ENCODE data around the gene NTF3. TPM values are rescaled to one million over a fixed set of nuclear protein-coding genes. Genes with fewer than 3 reads are reported as not detected.

NTF3 gene
- total and polyA plus RNA-seq, 7 donors, result 0.16 to 0.62 (median 0.29) TPM

- no peak for ATAC-seq
- H3K27ac ChIP-seq, result no peak overlapping the region
- DNase-seq, result no peak
- H3K27me3 ChIP-seq (ENCODE audit: insufficient read depth in 3 of 3, low read length in 2 of 3), result peaks cover 0 to 2% (median 0%) of the 10 kb centered on the region in 3 donors
- H3K36me3 ChIP-seq (ENCODE audit: insufficient read depth in 1 of 2, low read depth in 1 of 2), result no peaks in the 10 kb centered on the region
- peaks cover 5% of the 10 kb centered on the region for H3K9me3 ChIP-seq
- no peaks in the 10 kb centered on the region for H3K4me1 ChIP-seq
- intact Hi-C loops (cut with DNase I), result no loop called here
- no peak overlapping the region for H3K4me3 ChIP-seq
- TF ChIP-seq CTCF (IDR thresholded peaks at IDR 0.05), result no peak
- WGBS, 3 donors, result 97 to 100% (median 100%) methylated on average over 1 of the region's 1 CpG
Measured at GRCh38 chr12:5416571-5416970, 15.3 kb upstream of the NTF3 start.

GRCh38 chr12:5417500-5417899, 14.4 kb upstream of the NTF3 start:
- no peak overlapping the region for H3K27ac ChIP-seq
- ATAC-seq (no peak), DNase-seq (no peak)
- TF ChIP-seq CTCF (IDR thresholded peaks at IDR 0.05), result no peak
- intact Hi-C loops (cut with DNase I), result no loop called here
- H3K4me1 ChIP-seq, result no peaks in the 10 kb centered on the region
- H3K27me3 ChIP-seq (ENCODE audit: insufficient read depth in 3 of 3, low read length in 2 of 3), result peaks cover 0 to 2% (median 0%) of the 10 kb centered on the region in 3 donors
- no peaks in the 10 kb centered on the region for H3K36me3 ChIP-seq (ENCODE audit: insufficient read depth in 1 of 2, low read depth in 1 of 2)
- H3K9me3 ChIP-seq, result no peaks in the 10 kb centered on the region
- no peak overlapping the region for H3K4me3 ChIP-seq

- ATAC-seq, result no peak
- Histone ChIP-seq H3K4me1 (peaks cover 17% of the 10 kb centered on the region), H3K27me3 (ENCODE audit: insufficient read depth in 3 of 3, low read length in 2 of 3) (peaks cover 0 to 48% (median 6%) of the 10 kb centered on the region in 3 donors), H3K27ac (no peak overlapping the region), H3K4me3 (no peak overlapping the region), H3K36me3 (ENCODE audit: insufficient read depth in 1 of 2, low read depth in 1 of 2) (no peaks in the 10 kb centered on the region), H3K9me3 (no peaks in the 10 kb centered on the region)
- DNase-seq, result no peak
- peak; percentile 28 for TF ChIP-seq CTCF (IDR thresholded peaks at IDR 0.05)
- intact Hi-C loops (cut with DNase I), result loop anchor here in 1 of 2 donors (5.0 kb wide), 1 partner anchor 219 kb away; no protein-coding TSS in a partner anchor
- WGBS, 3 donors, result 22 to 30% (median 23%) methylated on average over 14 of the region's 14 CpGs
Measured at GRCh38 chr12:5428332-5429221, 3.3 kb upstream of the NTF3 start.

- H3K4me1 ChIP-seq, result peaks cover 17% of the 10 kb centered on the region
- no peak for TF ChIP-seq CTCF (IDR thresholded peaks at IDR 0.05)
- no peak for DNase-seq
- H3K27me3 ChIP-seq (ENCODE audit: insufficient read depth in 3 of 3, low read length in 2 of 3), result peaks cover 0 to 57% (median 6%) of the 10 kb centered on the region in 3 donors
- no peaks in the 10 kb centered on the region for H3K9me3 ChIP-seq
- no peak for ATAC-seq
- H3K36me3 ChIP-seq (ENCODE audit: insufficient read depth in 1 of 2, low read depth in 1 of 2), result no peaks in the 10 kb centered on the region
- peak overlapping the region; percentile 63 for H3K4me3 ChIP-seq
- intact Hi-C loops (cut with DNase I), result loop anchor here in 1 of 2 donors (5.0 kb wide), 1 partner anchor 217 kb away; no protein-coding TSS in a partner anchor
- no peak overlapping the region for H3K27ac ChIP-seq
- WGBS, 3 donors, result 22 to 36% (median 27%) methylated on average over 23 of the region's 23 CpGs
Measured at GRCh38 chr12:5429741-5430557, 2.0 kb upstream of the NTF3 start.

Data from psoas muscle (tissue), 8 donors.